ENCODE measurements around the gene CFAP73. TPM values are rescaled to one million over a fixed set of nuclear protein-coding genes. Genes with fewer than 3 reads are reported as not detected.

Gene CFAP73
- total and polyA plus RNA-seq, 2 donors from 2014 or later: 0.52 to 2.4 TPM

- TF ChIP-seq CTCF (IDR thresholded peaks at IDR 0.05; ENCODE audit: borderline replicate concordance, extremely low read depth, insufficient read depth): no peak
- no peak overlapping the region for H3K27ac ChIP-seq (ENCODE audit: low read depth in 2 of 2, low read length in 2 of 2)
- FAIRE-seq (no peak), DNase-seq (no peak)
- H3K4me1 ChIP-seq (ENCODE audit: control insufficient read depth in 2 of 3, insufficient read depth in 2 of 3, low read depth in 1 of 3, low read length in 3 of 3): peaks cover 0 to 6% (median 0%) of the 10 kb centered on the region in 3 donors
- intact Hi-C loops (cut with DNase I): no loop called here
- no peaks in the 10 kb centered on the region for H3K27me3 ChIP-seq (ENCODE audit: control insufficient read depth, insufficient read depth, low read length)
- H3K9ac ChIP-seq (ENCODE audit: low read length in 3 of 3): no peak overlapping the region
- no peak overlapping the region for H3K4me3 ChIP-seq (ENCODE audit: low read length in 3 of 3)
- H3K36me3 ChIP-seq (ENCODE audit: control insufficient read depth in 2 of 3, insufficient read depth in 3 of 3, low read length in 3 of 3): no peaks in the 10 kb centered on the region
- H3K9me3 ChIP-seq (ENCODE audit: control insufficient read depth in 2 of 3, insufficient read depth in 1 of 3, low read length in 3 of 3): no peaks in the 10 kb centered on the region
Observed at GRCh38 chr12:113131556-113131955, 18.0 kb upstream of the CFAP73 start.

- intact Hi-C loops (cut with DNase I): no loop called here
- Histone ChIP-seq H3K36me3 (ENCODE audit: control insufficient read depth in 2 of 3, insufficient read depth in 3 of 3, low read length in 3 of 3) (no peaks in the 10 kb centered on the region), H3K27me3 (ENCODE audit: control insufficient read depth, insufficient read depth, low read length) (no peaks in the 10 kb centered on the region), H3K9ac (ENCODE audit: low read length in 3 of 3) (peak overlapping the region in 1 of 3 donors; percentile 14), H3K4me1 (ENCODE audit: control insufficient read depth in 2 of 3, insufficient read depth in 2 of 3, low read depth in 1 of 3, low read length in 3 of 3) (peaks cover 0 to 7% (median 4%) of the 10 kb centered on the region in 3 donors), H3K27ac (ENCODE audit: low read depth in 2 of 2, low read length in 2 of 2) (no peak overlapping the region), H3K4me3 (ENCODE audit: low read length in 3 of 3) (no peak overlapping the region), H3K9me3 (ENCODE audit: control insufficient read depth in 2 of 3, insufficient read depth in 1 of 3, low read length in 3 of 3) (no peaks in the 10 kb centered on the region)
- DNase-seq (no peak), FAIRE-seq (no peak)
- TF ChIP-seq CTCF (IDR thresholded peaks at IDR 0.05; ENCODE audit: borderline replicate concordance, extremely low read depth, insufficient read depth): no peak
Observed at GRCh38 chr12:113133036-113133435, 16.5 kb upstream of the CFAP73 start.

- intact Hi-C loops (cut with DNase I): no loop called here
- H3K36me3 ChIP-seq (ENCODE audit: control insufficient read depth in 2 of 3, insufficient read depth in 3 of 3, low read length in 3 of 3): no peaks in the 10 kb centered on the region
- FAIRE-seq (no peak), DNase-seq (no peak)
- H3K9me3 ChIP-seq (ENCODE audit: control insufficient read depth in 2 of 3, insufficient read depth in 1 of 3, low read length in 3 of 3): no peaks in the 10 kb centered on the region
- H3K4me3 ChIP-seq (ENCODE audit: low read length in 3 of 3): no peak overlapping the region
- no peak for TF ChIP-seq CTCF (IDR thresholded peaks at IDR 0.05; ENCODE audit: borderline replicate concordance, extremely low read depth, insufficient read depth)
- peak overlapping the region in 1 of 2 donors; percentile 13 for H3K27ac ChIP-seq (ENCODE audit: low read depth in 2 of 2, low read length in 2 of 2)
- no peaks in the 10 kb centered on the region for H3K27me3 ChIP-seq (ENCODE audit: control insufficient read depth, insufficient read depth, low read length)
- H3K4me1 ChIP-seq (ENCODE audit: control insufficient read depth in 2 of 3, insufficient read depth in 2 of 3, low read depth in 1 of 3, low read length in 3 of 3): peaks cover 0 to 10% (median 9%) of the 10 kb centered on the region in 3 donors
- peak overlapping the region in 1 of 3 donors; percentile 7 for H3K9ac ChIP-seq (ENCODE audit: low read length in 3 of 3)
Observed at GRCh38 chr12:113133666-113134065, 15.9 kb upstream of the CFAP73 start.

- H3K27me3 ChIP-seq (ENCODE audit: control insufficient read depth, insufficient read depth, low read length): no peaks in the 10 kb centered on the region
- intact Hi-C loops (cut with DNase I): no loop called here
- no peak for FAIRE-seq
Observed at GRCh38 chr12:113134071-113134470, 15.5 kb upstream of the CFAP73 start.

More at GRCh38 chr12:113134071-113134470, 15.5 kb upstream of the CFAP73 start:
- Histone ChIP-seq H3K4me1 (ENCODE audit: control insufficient read depth in 2 of 3, insufficient read depth in 2 of 3, low read depth in 1 of 3, low read length in 3 of 3) (peaks cover 0 to 10% (median 9%) of the 10 kb centered on the region in 3 donors), H3K27ac (ENCODE audit: low read depth in 2 of 2, low read length in 2 of 2) (peak overlapping the region; percentile 2 to 22), H3K4me3 (ENCODE audit: low read length in 3 of 3) (peak overlapping the region in 2 of 3 donors; percentile 45 to 53), H3K9me3 (ENCODE audit: control insufficient read depth in 2 of 3, insufficient read depth in 1 of 3, low read length in 3 of 3) (no peaks in the 10 kb centered on the region), H3K36me3 (ENCODE audit: control insufficient read depth in 2 of 3, insufficient read depth in 3 of 3, low read length in 3 of 3) (no peaks in the 10 kb centered on the region), H3K9ac (ENCODE audit: low read length in 3 of 3) (peak overlapping the region in 1 of 3 donors; percentile 51)
- no peak for DNase-seq
- no peak for TF ChIP-seq CTCF (IDR thresholded peaks at IDR 0.05; ENCODE audit: borderline replicate concordance, extremely low read depth, insufficient read depth)
